GM13977 (cell line): ENCODE data around the gene TSPAN11.

Experiments used
- DNase-seq: peaks from one replicate; pipeline ENCODE4 v3.0.0; 2012; ENCODE audit warnings: low spot score
- in situ Hi-C: fragments of 300-500 bp; cut with MboI; formaldehyde crosslinking; loops from one replicate; pipeline ENCODE4 v1.12.0; 2022; ENCODE audit warnings: low sequenced_read_pairs, low pct_unique_long_range_greater_than_20kb, mixed read lengths, inconsistent platforms; ENCODE audit not compliant: unreplicated experiment
- TF ChIP-seq, protein P1 (sequence below): IDR thresholded peaks from 2 replicates; pipeline ENCODE4 v1.5.1; 2012; ENCODE audit warnings: mild to moderate bottlenecking, control low read depth; ENCODE audit not compliant: insufficient read depth; ENCODE audit errors: extremely low read depth, missing control alignments

The TSPAN11 gene

GRCh38 chr12:30900351-30900750 lies 26.2 kb upstream of the TSPAN11 start:
- in situ Hi-C loops = no loop called here
- no peak for DNase-seq
- TF ChIP-seq, protein P1, sequence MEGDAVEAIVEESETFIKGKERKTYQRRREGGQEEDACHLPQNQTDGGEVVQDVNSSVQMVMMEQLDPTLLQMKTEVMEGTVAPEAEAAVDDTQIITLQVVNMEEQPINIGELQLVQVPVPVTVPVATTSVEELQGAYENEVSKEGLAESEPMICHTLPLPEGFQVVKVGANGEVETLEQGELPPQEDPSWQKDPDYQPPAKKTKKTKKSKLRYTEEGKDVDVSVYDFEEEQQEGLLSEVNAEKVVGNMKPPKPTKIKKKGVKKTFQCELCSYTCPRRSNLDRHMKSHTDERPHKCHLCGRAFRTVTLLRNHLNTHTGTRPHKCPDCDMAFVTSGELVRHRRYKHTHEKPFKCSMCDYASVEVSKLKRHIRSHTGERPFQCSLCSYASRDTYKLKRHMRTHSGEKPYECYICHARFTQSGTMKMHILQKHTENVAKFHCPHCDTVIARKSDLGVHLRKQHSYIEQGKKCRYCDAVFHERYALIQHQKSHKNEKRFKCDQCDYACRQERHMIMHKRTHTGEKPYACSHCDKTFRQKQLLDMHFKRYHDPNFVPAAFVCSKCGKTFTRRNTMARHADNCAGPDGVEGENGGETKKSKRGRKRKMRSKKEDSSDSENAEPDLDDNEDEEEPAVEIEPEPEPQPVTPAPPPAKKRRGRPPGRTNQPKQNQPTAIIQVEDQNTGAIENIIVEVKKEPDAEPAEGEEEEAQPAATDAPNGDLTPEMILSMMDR = no peak

DNA sequence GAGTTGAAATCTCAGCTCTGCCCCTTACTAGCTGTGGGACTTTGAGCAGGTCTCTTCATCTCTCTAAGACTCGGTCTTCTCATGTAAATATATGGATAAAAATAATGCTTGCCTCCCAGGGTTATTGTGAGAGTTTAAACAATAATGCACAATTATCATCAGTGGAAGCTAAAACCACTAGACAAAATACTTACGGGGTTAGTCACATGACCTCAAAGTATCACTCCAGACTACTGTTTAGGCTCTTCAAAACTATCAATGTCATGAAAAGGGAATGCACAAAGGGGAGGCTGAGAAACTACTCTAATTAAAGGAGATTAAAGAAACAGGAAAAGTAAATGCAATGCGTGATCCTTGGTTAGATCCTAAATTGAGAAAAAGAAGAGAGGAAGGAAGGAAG lies 24.5 kb upstream of the TSPAN11 start:
- TF ChIP-seq, protein P1 = no peak
- no peak for DNase-seq
- in situ Hi-C loops = no loop called here

GRCh38 chr12:30902596-30902995 lies 24.0 kb upstream of the TSPAN11 start:
- TF ChIP-seq, protein P1 = no peak
- in situ Hi-C loops = no loop called here
- no peak for DNase-seq

- TF ChIP-seq, protein P1 = no peak
- in situ Hi-C loops = no loop called here
- no peak for DNase-seq
Observed at GRCh38 chr12:30905463-30906009, 21.0 kb upstream of the TSPAN11 start.

DNA sequence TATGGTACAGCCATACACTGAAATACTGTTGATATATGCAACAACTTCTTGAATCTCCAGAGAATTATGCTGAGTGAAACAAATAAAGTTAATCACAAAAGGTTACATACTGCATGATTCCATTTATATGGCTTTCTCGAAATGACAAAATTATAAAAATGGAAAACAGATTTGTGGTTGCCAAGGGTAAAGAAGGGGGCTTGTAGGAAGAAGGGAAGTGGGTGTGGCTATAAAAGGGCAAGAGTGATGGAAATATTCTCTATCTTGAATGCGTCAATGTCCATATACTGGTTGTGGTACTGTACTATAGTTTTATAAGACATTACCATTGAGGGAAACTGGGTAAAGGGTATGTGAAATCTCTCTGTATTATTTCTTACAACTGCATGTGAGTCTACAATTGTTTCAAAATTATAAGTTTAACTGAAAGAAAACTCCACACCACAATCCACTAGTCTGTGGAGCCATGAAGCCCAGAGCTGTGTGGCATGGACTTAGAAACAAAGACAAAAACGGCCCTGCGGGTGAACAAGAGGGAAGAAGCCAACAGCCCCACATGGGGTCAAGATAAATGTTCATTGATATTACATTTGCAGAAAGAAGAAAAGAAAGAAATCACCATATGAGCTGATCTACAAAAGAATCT lies 18.3 kb upstream of the TSPAN11 start:
- DNase-seq = no peak
- in situ Hi-C loops = no loop called here
- TF ChIP-seq, protein P1 = no peak

DNA sequence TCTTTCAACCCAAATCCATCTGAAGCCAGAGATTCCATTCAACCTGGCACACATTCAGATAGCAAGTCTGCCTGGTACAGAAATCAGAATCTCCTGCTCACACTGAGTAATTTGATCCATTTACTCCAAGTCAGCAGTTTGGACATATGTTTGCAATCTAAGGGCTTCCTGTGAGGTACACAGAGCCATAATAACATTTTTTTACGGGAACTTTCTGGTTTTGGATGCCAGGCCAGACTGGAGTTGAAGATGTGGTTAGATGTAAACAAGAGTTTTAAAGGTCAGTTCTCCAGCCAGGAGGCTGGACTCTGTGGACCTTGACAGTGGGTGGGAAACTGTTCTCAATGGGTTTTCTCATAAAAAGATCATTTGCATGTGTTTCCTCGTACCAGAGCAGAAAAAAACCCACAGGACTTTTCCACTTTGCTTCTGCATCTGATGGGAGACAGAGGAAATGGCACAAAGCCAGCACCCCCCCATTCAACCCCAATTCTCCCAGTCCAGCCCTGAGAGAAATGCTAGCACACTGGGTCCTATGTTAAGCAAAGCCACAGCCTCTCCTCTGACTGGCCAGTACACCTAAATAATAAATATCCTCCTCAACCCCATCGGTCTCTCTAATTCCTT lies 17.7 kb upstream of the TSPAN11 start:
- TF ChIP-seq, protein P1 = no peak
- DNase-seq = no peak
- in situ Hi-C loops = no loop called here
